DMS153 treated with DMSO at 0.1 percent for 48 hours (cell line): ENCODE data around the gene PRKCB.

ENCODE experiments used
- DNase-seq: peaks from one replicate; lab custom pipeline; 2025; ENCODE audit not compliant: unreplicated experiment; lab: John Stamatoyannopoulos, UW

The PRKCB gene

GRCh38 chr16:23934610-23935236 is 98.9 kb downstream of the PRKCB start:
- DNase-seq = no peak

DNA sequence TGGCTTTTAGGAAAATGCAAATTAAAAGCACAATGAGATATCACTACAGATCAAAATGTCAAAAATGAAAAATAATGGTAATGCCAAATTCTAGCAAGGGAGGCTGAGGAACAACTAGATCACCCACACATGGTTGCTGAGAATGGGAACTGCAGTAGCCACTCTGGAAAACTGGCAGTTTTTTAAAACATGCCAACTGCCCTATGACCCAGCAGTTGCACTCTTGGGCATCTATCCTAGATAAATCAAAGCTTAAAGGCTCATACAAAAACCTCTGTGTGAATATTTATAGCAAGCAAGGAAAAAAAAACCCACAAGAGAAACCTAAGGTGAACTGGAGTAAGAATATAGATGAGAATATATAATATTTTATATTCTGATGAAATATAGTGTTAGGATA is 104.3 kb downstream of the PRKCB start:
- no peak for DNase-seq

GRCh38 chr16:23941025-23941424 is 105.2 kb downstream of the PRKCB start:
- no peak for DNase-seq

DNA sequence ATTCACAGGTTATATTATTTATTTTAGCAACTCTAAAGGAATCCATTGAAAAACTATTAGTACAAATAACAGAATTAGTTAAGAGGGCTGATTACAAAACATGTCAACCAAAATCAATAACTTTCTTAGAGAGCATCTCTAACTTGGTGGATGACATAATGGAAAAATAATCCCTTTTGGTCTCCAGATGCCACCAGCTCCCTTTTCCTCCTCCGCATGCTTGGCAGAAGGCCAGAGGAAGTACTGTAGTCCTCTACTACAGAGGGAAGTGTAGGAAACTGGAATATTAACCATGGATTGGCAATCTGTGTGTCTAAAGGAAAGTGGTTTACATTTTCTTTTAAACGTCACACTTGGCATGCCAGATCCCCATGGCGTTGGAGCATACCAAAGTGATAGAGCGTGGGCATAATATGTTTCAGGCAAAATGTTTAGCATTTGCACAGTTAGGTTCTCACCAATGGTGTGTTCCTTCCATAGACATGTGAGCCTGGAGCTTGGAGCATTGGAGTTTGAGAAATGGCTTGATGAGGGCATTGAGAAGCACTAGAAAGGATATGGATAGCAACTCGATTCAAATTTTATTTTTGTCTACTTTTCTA is 106.3 kb downstream of the PRKCB start:
- DNase-seq = no peak

DNA sequence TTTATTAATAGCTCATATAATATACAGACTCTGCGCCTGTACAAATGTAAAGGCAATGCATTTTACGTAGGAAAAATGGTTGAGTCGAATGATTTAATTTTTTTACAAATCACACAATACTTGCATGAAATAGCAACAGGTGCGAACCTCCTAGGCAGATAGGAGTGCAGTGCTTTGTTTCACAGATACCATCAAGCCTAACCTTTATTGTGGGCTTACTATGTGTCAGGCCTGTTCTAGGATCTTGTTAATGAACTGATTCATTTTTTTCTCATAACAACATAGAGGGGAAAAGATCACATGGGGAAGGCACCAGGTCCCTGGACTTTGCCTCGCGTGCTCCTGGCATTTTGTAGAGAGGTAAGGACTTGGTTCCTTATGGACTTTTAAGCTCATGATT is 107.8 kb downstream of the PRKCB start:
- DNase-seq = no peak

GRCh38 chr16:23944381-23944780 is 108.6 kb downstream of the PRKCB start:
- DNase-seq = no peak

DNA sequence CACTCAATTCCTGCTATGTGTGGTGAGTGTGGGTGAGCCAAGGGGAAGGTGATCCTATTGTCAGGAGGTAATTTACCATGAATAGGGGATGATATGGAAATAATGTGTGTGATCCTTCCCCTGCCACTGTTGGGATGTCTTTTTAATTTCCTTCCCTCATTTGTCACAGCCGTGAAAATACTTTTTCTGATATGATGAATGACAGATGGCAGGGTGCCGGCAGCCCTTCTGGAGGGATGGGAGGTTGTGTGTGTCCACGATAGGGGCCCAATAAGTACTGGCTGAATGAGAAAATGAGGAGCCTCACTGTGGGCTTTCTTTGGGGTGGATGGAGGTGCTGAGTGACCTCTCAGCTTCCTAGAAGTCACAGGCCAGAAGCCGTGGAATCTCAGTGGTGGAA is 109.5 kb downstream of the PRKCB start:
- no peak for DNase-seq

- peak; percentile 50 for DNase-seq
Observed at GRCh38 chr16:23947838-23948237, 112.1 kb downstream of the PRKCB start.

GRCh38 chr16:23948949-23949411 is 113.2 kb downstream of the PRKCB start:
- DNase-seq = peak; percentile 69

GRCh38 chr16:23949630-23950290 is 114.0 kb downstream of the PRKCB start:
- no peak for DNase-seq

- no peak for DNase-seq
Observed at GRCh38 chr16:23950291-23950894, 114.6 kb downstream of the PRKCB start.

DNA sequence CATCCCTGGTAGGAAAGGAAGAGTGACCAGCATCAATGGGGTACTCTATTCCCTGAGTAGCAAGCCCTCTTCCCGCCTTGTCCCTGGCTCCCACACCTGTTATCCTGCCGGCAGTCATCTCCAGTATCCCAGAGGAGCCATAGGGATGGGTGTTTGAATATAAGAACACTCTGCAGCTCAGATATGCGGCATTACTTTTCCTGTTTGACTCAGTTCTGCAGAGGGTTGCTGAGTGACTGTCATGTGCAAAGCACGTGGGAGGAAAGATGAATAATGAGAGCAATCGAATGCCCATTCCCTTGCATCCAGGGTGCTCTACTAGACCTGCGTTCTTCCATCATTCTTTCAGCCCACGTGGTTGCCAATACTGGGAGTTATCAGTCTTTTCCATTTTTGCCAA is 115.1 kb downstream of the PRKCB start:
- no peak for DNase-seq

GRCh38 chr16:23952128-23952970 is 116.6 kb downstream of the PRKCB start:
- no peak for DNase-seq

GRCh38 chr16:23952971-23953300 is 117.2 kb downstream of the PRKCB start:
- DNase-seq = no peak

DNA sequence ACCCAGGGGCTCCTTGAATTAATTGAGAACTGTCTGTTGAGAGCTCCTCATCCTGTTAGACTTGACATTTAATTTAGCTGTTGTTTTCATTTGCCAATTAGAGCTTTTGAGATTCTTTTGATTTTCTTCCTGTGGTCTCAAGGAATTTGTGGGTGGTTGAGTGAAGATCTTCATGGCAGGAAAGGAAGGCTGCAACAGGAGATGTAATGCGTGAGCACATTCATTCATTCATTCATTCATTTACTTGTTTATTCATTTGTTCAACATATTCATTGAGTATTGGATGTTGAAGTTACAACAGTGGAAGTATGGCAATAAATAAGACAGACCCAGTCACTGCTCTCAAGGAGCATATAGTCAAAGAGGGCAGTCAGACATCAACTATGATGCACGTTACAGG is 117.7 kb downstream of the PRKCB start:
- no peak for DNase-seq

GRCh38 chr16:23955088-23955487 is 119.3 kb downstream of the PRKCB start:
- DNase-seq = no peak

DNA sequence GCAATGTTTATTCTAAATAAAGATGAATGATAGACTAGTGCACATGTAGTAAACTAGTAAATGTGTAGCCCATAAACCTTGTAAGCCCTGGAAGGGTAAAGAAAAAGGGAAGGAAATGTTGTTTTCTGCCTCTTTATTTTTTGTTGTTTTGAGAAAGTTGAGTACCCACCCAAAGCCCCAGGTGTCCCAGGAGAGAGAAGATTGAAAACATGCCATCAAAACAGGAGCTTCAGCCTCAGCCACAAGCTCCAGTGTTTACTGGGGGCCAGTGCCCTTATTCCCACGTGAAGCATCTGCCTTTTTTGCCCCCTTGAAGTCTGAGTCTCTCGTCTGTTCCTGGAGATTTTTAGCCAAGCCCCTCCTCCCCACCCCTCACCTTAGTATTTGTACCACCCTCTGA is 121.5 kb downstream of the PRKCB start:
- DNase-seq = no peak

GRCh38 chr16:23959072-23959751 is 123.4 kb downstream of the PRKCB start:
- DNase-seq = no peak

DNA sequence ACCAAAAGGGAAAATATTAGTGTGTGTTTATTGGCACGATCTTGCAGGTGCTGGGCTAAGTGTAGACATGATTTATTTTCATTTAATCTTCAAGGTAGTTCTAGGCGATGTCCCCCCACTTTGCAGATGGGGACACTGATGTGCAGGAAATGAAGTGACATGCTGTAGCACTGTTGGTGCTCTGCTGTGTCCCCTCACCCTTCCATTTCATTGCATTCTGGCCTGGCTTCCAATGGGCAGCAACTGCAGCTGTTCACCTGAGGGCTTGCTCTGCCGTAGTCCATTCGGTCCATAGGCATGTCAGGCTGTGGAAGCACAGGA is 123.9 kb downstream of the PRKCB start:
- DNase-seq = no peak

GRCh38 chr16:23960081-23960885 is 124.5 kb downstream of the PRKCB start:
- no peak for DNase-seq
